Activated T-cell treated with anti-CD3 and anti-CD28 coated beads for 1 hour (primary cell): ENCODE measurements around the gene MRTO4.
"Not testable (repeated sequence)": the region's sequence is repeated elsewhere in the genome, so short reads cannot be mapped to it uniquely, and the experiment has no call there.

Experiments
- DNase-seq: peaks from one replicate; pipeline ENCODE4 v3.0.0-alpha.2; 2020; ENCODE audit warnings: low read depth

The MRTO4 gene

DNA sequence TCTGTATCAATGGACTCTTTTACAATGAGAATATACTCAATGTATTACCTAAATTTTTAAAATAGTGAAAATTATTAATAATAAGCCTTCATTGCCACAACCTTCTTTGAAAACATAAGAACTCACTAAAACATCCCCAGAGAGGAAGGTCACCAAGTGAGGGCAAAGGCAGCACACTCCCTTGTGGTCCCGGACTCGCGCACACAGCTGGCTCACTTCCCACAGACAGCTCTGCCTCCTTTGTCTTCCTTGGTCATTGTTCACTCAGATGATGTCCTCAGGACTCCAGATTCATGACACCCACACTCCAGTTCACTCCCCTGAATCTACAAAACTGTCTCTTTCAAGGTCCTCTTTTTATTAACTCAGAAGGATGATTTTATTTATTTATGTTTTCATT lies 22.4 kb upstream of the MRTO4 start:
- DNase-seq = no peak

DNA sequence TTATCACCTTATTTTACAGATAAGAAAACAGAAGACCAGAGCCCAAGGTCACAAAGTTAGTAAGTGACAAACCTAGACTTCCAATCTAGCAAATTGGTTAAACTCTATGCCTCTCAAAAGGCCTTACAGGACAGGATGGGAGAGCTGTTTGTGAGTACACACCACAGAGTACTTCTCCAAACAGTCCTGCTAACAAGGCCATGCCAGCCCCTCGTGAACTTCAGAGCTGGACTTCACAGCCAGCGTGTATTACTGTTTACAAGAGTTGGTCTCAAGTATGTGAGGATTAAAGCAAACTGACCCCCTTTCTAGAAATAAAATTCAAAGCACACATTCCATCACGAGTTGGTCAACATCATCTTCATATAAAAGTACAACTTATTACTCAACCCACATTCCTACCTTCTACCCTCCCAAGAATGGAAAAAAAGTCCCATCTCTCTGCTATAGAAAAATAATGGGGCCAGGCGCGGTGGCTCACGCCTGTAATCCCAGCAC lies 21.7 kb upstream of the MRTO4 start:
- DNase-seq = no peak

DNA sequence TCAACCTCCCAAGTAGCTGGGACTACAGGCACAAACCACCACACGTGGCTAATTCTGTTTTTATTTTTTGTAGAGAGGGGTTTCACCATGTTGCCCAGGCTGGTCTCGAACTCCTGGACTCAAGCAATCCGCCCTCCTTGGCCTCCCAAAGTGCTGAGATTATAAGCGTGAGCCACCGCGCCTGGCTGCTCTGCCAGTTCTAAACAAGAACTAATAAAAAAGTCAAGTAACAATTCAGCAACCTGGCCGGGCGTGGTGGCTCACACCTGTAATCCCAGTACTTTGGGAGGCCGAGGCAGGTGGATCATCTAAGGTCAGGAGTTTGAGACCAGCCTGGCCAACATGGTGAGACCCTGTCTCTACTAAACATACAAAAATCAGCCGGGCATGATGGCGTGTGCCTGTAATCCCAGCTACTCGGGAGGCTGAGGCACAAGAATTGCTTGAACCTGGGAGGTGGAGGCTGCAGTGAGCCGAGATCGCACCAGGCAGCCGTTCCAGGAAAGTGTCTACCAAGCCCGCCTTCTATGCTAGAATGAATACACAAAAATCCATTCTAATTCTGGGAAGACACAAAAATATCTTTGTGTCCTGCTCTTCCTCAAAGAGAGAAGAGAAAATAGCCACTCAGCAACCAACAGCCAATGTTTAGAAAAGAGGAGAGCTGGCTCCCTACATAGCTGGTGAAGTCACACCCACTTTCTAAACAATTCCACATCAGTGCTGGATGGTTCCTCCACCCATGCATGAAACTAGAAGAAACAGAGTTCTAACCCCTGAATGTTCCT lies 19.7 kb upstream of the MRTO4 start:
- DNase-seq = not testable (repeated sequence)

DNA sequence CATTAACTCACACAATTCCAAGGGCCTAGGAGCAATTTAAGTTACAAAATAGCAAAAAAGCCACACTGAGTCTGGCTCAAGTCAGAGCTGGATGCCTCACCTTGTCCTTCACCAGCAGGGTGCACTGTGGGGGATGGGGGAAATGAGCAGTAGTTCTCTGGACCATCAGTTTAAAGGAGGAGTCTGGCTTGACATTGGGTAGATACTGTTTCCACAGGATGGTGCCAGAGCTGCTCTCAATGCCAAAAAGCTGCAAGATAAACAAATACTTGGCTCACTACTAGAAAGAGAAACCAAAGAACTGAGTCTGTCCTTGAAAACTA lies 19.1 kb upstream of the MRTO4 start:
- DNase-seq = no peak

DNA sequence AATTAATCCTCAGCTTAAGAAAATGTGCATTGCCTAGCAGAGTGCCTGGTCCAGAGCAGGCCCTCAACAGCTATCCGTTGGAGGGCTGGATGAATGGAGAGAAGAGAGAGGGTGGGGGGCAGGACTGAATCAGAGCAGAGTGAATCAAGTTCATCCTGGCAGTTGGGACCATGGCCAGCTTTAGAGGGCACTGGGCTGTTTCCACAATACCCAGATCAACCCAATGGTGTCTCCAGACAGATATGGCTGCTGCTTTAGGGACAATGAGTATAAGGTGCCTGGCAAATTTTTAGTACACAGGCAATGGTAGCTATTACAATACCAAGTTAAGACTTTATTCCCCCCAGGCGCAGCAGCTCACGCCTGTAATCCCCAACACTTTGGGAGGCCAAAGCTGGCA lies 17.4 kb upstream of the MRTO4 start:
- DNase-seq = no peak

DNA sequence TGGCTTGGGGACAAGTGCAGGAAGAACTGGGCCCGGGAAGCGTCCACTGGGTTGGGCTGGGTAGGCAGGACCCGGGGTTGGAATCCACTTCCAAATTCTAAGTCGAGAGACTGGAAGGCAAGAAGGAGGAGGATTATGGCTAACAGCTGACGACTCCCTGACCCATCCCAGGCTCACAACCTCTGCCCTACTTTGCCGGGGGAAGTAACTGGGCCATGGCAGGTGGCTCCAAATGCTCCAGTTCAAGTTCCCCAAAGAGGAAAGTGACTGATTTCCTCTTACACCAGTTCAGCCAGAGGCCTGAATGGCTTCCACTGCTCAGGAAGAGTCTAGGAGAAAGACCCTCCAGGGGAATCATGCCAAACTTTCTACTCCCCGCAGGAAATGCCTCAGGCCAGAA lies 11.7 kb upstream of the MRTO4 start:
- DNase-seq = no peak

DNA sequence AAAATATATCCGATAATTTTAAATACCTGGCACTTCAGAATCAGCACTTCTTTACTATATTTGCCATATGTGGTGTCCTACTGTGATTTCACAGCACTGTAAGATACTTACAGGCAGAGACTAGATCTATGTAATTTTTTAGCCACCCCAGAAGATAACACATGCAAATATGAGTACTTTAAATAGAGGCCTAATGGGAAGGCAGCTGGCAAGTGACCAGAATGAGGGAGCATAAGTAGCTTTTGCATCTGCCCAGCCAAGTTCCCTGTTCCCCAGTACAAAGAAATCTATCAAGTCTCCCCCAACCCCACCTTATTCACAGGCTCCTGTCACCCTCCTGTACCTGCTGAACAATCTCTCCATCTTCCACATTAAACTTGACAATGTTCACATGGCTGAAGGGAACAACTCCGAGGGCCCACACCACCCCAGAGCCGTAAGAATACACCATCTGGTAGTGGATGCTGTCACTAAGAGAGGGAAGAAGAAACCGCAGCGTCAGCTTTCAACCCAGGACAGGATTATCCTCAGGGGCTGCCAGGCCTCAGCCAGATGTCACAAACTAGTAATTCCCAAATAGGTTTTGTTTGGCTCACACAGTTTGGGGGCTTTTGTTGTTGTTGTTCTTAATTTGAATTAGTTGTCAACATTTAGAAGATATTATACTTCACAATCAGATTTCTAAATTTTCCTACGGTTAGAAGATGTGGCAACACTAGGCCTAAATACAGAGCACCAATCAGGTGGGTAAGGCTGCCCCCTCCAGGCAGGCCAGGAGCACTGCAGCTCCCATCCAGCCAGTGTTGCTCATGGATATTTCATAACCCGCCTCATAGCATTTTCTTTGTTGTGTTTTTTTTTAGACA lies 10.7 kb upstream of the MRTO4 start:
- DNase-seq = peak; percentile 61

DNA sequence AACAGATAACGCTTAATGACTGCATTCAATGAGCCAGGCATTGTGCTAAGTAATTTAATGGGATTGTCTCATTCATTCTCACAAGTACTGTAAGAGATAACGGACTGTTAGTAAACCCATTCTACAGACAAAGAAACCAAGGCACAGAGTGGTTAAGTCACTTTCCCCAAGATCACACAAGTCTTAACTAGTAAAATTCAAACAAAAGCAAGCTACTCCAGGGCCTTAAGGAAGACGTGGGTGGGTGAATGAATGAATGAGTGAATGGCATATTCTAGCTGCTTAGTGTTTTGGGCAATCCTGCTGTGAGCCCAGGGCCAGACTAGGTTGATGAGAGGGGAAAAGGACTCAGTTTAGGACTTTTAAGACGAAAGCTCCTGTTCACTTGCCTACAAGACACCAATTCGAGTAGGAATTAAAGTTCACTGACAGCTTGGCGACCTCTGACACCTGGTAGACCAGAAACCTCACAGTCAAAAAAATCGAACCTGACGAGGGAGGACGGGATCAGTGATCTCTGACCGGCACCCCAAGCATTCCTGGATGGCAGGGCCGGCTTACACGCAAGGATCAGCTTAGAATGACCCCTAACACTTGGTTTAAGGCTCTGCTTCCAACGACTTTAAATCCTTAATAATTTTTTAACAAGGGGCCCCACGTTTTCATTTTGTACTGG lies 838 bp upstream of the MRTO4 start:
- DNase-seq = no peak

DNA sequence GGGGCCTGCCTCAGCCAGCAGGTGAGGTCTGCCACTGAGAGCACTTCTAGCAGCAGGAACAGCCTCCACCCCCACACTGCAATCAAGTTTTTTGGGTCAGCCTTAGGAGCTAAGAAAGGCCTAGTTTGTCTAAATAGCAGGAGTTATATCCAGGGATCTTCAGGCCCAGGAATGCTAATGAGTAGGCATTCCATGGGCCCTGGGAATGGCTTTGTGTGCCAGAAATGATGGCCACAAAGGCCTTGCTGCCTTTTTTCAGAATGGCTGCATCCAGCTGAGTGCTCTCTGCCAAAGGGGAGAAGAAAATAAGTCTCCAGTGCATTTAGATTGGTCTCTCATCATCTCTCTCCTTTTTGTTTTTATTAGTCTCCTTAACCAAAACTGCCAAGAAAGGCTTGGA lies 2.8 kb downstream of the MRTO4 start:
- DNase-seq = no peak

DNA sequence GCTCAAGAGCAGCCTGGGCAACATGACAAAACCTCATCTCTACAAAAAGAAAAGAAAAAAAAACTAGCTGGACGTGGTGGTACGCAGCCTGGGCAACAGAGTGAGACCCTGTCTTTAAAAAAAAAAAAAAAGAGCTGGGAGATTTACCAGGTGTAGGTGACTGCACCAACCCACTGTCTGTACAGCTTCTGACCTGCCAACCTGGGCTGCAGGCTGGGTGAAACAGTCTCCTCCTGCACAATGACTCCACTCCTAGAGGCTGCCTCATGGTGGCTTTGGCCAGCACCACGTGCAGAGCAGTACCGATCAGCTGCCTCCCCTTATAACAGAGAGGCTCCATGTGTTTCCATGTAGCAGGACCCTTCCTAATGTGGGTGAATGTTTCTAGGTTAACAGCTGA lies 3.7 kb downstream of the MRTO4 start:
- DNase-seq = no peak

DNA sequence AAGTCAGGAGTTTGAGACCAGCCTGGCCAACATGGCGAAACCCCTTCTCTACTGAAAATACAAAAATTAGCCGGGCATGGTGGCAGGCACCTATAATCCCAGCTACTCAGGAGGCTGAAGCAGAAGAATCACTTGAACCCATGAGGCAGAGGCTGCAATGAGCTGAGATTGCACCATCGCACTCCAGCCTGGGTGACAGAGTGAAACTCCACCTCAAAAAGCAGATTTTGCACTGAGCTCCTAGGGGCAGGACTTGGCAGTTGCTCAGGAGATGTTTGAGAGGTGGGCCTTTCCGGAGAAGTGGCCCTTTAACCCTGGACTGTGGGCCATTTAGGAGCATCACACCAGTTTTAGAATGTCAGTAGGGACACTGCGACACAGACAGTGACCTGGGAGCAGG lies 4.7 kb downstream of the MRTO4 start:
- not testable (repeated sequence) for DNase-seq

DNA sequence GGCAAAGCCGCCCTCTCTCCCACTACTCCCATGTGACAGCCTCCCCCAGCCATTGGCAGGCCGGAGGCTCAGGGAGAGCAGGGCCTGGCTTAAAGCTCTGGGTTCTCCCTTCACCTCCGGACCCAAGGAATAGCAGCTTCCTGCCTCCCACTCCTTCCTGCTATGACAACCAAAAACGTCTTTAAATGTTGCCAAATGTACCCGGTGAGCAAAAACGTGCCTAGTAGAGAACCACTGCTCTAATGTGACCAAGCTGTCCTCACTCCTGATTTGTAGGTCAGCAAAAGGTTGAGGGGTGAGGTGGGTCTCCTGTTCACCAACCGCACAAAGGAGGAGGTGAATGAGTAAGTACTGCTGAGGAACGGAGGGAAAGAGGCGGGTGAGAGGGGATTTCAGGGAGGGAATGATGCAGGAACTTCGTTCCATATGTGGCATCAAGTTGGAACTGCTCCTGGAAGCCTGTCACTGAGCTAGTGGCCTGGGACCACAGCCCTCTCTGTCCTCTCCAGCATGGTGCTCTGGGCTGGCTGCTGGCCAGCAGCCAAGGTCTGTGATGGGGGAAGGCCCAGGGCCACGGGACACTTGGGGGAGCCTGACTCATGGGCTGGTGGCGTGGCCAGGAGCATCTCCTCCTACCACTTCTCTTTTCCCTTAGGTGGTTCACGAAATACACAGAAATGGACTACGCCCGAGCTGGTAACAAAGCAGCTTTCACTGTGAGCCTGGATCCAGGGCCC lies 5.7 kb downstream of the MRTO4 start:
- DNase-seq = no peak

DNA sequence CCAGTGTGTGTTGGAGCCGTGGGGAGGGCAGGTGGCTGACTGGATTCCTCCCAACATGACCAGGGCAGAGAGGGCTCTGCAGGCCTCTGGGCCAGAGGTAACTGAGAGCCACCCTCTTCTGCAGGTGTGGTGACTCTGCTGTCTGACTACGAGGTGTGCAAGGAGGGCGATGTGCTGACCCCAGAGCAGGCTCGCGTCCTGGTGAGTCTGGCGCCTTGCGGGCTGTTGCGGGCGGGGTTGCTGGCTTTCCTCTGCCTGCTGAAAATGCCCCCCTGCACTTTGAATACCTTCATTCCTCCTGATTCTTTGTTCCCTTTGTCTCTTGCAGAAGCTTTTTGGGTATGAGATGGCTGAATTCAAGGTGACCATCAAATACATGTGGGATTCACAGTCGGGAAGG lies 6.7 kb downstream of the MRTO4 start:
- no peak for DNase-seq

DNA sequence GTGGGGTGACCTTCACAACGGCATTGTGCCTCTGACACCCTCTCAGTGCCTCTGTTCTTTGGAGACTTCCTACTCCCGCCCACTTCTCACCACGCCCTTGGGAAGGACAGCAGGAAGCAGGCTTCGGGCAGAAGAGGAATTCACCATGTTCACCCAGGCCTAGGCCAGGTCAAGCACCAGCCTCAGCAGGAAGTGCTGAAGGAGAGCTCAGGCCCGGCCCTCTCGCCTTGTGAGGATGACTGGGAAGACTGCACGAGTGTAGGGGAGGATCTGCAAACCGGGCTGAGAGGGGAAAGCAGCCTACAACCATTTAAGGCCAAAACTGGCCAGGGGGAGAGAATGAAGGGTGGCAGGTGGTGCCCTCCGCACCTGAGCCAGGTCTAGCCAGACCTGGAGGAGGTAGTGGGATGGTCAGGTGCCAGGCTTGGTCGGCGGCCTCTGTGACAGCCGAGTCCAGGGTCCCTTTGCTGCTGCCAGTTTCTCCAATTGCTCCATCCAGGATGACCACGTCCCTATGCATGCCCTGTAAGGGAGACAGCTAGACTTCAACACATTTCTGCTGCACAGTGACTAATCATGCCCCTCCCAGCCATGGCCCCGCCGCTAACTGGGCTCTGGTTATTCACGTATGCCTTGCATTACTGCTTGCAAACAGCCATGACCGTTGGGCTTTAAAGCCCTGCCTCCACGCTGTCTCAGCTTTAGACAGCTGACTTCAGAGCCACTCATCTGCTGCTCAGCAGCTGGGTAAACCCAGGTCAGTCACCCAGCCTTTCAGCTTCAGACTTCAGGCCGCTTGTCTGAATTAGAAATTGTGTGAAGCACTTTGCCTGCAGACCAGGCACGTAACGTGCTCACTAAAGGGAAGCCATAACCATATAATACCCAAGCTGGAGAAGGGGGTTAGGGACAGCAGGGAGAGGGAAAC lies 8.9 kb downstream of the MRTO4 start:
- DNase-seq = no peak

DNA sequence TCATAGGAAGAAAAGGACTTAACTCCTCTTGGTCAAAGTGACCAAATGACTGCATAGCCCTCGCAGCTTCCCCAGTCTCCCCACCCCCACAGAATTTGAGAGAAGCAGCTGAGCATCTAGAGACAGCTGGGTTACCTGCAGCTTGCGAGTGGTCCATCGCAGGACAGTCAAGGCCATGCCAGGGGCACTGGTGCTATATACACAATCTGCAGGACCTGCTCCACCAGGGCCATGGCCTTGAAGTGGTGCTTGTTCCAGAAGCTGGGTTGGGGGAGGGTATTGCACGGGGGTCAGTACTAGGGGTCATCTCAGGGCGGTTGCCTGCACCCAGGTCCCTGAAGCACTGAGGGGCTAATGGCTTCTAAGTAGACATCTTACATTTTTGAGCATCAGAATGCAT lies 10.4 kb downstream of the MRTO4 start:
- no peak for DNase-seq

DNA sequence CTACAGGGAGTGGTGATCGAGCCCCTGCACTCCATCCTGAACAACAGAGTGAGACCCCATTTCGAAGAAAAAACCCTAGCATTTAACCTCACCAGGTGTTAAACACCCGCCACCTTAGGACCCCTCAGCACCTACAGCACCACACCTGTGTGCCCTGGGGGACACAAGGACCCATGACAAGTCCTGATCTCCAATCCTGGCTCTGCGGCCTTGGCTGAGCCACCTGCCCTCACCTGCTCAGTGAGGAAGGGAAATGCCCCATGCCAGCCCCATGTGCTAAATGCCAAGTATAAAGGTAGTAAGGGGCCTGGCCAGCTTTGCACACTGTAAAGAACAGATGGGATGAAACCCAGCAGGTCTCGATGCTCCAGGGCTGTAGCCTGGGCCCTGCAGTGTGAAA lies 11.1 kb downstream of the MRTO4 start:
- no peak for DNase-seq

DNA sequence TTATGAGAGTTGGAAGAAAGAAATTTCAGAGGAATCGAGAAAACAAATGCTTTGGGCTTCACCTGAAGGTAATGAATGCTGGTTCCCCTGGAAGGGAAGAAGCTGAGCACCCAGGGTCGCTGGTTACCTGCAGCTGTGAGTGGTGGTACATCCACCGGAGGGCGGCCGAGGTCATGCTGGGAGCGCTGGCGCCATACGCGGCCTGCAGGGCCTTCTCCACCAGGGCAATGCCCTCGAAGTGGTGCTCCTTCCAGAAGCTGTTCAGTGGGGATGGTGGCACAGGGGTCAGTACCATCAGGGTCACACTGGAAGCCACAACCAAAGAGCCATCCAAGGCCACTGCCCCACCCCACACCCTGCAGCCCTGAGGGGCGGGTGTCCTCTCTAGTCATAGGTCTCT lies 16.8 kb downstream of the MRTO4 start:
- DNase-seq = no peak

DNA sequence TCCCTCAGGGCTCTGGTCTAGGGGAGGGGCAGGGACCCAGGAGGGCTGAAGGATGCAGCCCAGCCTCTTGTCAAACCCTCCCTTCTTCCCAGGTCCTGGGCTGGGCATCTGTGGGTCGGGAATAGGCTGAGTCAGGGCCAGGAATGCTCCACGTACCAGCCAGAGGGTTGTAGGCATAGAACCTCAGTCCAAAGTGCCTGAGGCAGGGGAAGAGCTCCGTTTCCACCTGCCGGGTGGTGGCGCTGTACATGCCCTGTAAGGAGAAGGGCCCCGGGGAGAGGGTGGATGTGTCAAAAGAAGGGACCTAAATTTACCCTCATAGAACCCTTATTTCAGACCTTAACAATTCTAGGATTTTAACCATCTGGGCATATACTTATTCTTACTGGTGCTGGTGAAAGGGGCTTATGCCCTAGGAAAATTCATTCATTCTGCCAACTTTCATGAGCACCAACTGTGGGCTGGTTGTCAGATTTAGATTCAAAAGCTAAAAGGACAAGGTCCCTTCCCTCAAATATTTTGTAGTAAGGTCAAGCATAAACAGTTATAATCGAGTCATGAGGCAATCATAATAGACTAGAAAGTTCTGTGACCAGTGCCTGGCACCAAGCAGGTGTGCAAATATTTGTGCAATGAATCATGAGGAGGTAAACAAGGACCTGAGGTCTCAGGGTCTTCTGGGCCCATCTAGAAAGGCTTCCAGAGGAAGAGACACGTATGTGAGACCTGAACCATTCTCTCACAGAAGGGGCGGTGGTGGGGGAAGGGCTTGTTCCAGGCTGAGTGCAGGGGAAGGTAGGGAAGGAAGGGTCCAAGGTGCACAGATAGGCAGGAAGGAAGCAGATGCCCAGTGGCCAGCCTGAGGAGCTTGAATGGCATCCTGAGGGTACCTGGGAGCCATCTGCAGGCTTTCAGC lies 18.1 kb downstream of the MRTO4 start:
- not testable (repeated sequence) for DNase-seq

DNA sequence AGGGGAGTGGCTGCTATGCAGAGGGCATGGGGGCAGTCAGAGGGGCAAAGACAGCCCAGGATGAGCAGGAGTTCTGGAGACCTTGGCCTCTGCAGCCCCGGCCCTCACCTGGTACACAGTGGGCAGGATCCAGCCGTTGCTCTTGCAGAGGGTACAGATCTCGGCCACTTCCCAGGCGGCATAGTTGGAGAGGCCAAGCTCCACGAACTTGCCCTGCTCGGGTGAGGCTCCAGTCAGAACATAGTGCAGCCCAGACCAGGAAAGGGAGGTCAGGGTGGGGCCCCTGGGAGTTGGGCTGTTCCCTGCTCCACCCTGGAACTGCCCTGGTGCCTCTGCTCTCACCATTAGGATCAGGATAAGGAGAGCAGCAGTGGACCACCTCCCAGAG lies 18.7 kb downstream of the MRTO4 start:
- not testable (repeated sequence) for DNase-seq

DNA sequence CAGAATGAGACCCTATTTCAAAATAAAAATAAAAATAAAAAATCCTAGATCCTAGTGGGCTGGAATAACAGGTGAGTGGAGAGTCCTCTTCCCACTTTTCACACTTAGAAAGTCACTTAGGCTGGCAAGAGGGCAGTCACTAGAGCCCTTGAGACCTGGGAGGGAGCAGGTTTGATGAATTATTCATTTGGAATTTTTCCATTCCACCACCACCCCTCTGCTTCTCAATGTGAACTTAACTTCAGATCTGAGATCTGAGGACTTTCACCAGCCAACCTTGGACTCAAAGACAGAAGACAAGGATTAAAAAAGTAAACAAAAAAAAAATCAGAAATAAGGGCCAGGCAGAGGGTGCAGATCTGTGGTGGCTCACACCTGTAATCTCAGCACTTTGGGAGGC lies 20.5 kb downstream of the MRTO4 start:
- no peak for DNase-seq
